HepG2 (cell line): ENCODE measurements around the gene U2AF2. TPM values are rescaled to one million over a fixed set of nuclear protein-coding genes. Genes with fewer than 3 reads are reported as not detected.

ENCODE experiments used
- FOXK1 ChIP-seq: sonication (generic); formaldehyde crosslinking; IDR thresholded peaks from 2 replicates; pipeline ENCODE4 v1.4.0; 2020; ENCODE audit warnings: low read depth, missing genetic modification reagents, borderline replicate concordance
- GPN1 ChIP-seq: sonication (generic); formaldehyde crosslinking; IDR thresholded peaks from 2 replicates; pipeline ENCODE4 v1.5.1; 2020; ENCODE audit warnings: missing genetic modification reagents, borderline replicate concordance
- HDAC1 ChIP-seq: sonication (generic); formaldehyde crosslinking; IDR thresholded peaks from 2 replicates; pipeline ENCODE4 v1.5.1; 2020; ENCODE audit warnings: mild to moderate bottlenecking, missing genetic modification reagents
- HOXA3 ChIP-seq: sonication (generic); formaldehyde crosslinking; IDR thresholded peaks from 2 replicates; pipeline ENCODE4 v1.5.0; 2020; ENCODE audit warnings: missing genetic modification reagents
- HOXA9 ChIP-seq: sonication (generic); formaldehyde crosslinking; IDR thresholded peaks from 2 replicates; pipeline ENCODE4 v1.8.1; 2022; ENCODE audit warnings: missing genetic modification reagents, mild to moderate bottlenecking, moderate library complexity, borderline replicate concordance
- LCORL ChIP-seq, 2 experiments: fragments of 450-650 bp in 1 of 2; sonication (generic) in 1 of 2; formaldehyde crosslinking in 1 of 2; IDR thresholded peaks; 2 replicates each; pipeline versions ENCODE4 v1.5.0 to v1.6.1; 2017 to 2020; ENCODE audit warnings: antibody characterized with exemption in 1 of 2, missing genetic modification reagents in 1 of 2
- NKX3-1 ChIP-seq: sonication (generic); formaldehyde crosslinking; IDR thresholded peaks from 2 replicates; pipeline ENCODE4 v1.5.0; 2020; ENCODE audit warnings: missing genetic modification reagents
- POGZ ChIP-seq: sonication (generic); formaldehyde crosslinking; IDR thresholded peaks from 2 replicates; pipeline ENCODE4 v1.4.0; 2020; ENCODE audit warnings: mild to moderate bottlenecking, missing genetic modification reagents
- POLR2AphosphoS5 ChIP-seq: IDR thresholded peaks from 2 replicates; pipeline ENCODE4 v1.6.1; 2012; ENCODE audit warnings: low read depth, low read length
- SMC3 ChIP-seq: IDR thresholded peaks from 2 replicates; pipeline ENCODE4 v1.6.1; 2011; ENCODE audit warnings: low read length, improper control_type of control experiment
- ZBTB3 ChIP-seq: sonication (generic); formaldehyde crosslinking; IDR thresholded peaks from 2 replicates; pipeline ENCODE4 v1.4.0; 2020; ENCODE audit warnings: low read depth, mild to moderate bottlenecking, moderate library complexity, missing genetic modification reagents, borderline replicate concordance
- ZBTB38 ChIP-seq: sonication (generic); formaldehyde crosslinking; IDR thresholded peaks from 2 replicates; pipeline ENCODE4 v1.5.1; 2020; ENCODE audit warnings: mild to moderate bottlenecking, missing genetic modification reagents
- ZNF329 ChIP-seq: sonication (generic); formaldehyde crosslinking; IDR thresholded peaks from 2 replicates; pipeline ENCODE4 v1.9.0; 2021; ENCODE audit warnings: low read depth, mild to moderate bottlenecking, missing genetic modification reagents
- ZNF367 ChIP-seq: sonication (generic); formaldehyde crosslinking; IDR thresholded peaks from 2 replicates; pipeline ENCODE4 v1.4.0; 2020; ENCODE audit warnings: missing genetic modification reagents, borderline replicate concordance
- ZNF768 ChIP-seq: sonication (generic); formaldehyde crosslinking; IDR thresholded peaks from 2 replicates; pipeline ENCODE4 v1.4.0; 2020; ENCODE audit warnings: missing genetic modification reagents
- ZNF839 ChIP-seq: sonication (generic); formaldehyde crosslinking; IDR thresholded peaks from 2 replicates; pipeline ENCODE4 v1.4.0; 2020; ENCODE audit warnings: missing genetic modification reagents, mild to moderate bottlenecking, borderline replicate concordance
- polyA plus RNA-seq, 8 experiments: library from polyadenylated mRNA; depleted of rRNA in 3 of 8; stranded (reverse) in 7 of 8; unstranded in 1 of 8; fragments of >200 nt; fragmentation: Illumina TruSeq in 4 of 8; extraction: Trizol in 4 of 8; gene quantifications; 2 replicates each; pipeline versions ENCODE4 v1.2.1 to v1.2.3, GENCODE V29; 2011 to 2016; ENCODE audit warnings: low read depth in 4 of 8, missing spikeins in 1 of 8, mixed read lengths in 1 of 8; ENCODE audit not compliant: insufficient read depth in 1 of 8
- total RNA-seq, 5 experiments: library from RNA; depleted of rRNA; stranded (reverse); fragments of >200 nt; fragmentation: Illumina TruSeq; extraction: Trizol; gene quantifications; 2 replicates each; pipeline ENCODE4 v1.2.3, GENCODE V29; 2016; ENCODE audit warnings: low read depth in 1 of 5
- TF ChIP-seq, protein P1 (sequence below): sonication (generic); formaldehyde crosslinking; IDR thresholded peaks from 2 replicates; pipeline ENCODE4 v1.4.0; 2020; ENCODE audit warnings: low read depth, mild to moderate bottlenecking, missing genetic modification reagents
- TF ChIP-seq, protein P2 (sequence below): sonication (generic); formaldehyde crosslinking; IDR thresholded peaks from 2 replicates; pipeline ENCODE4 v1.4.0; 2020; ENCODE audit warnings: missing genetic modification reagents
- TF ChIP-seq, protein P3 (sequence below): sonication (generic); formaldehyde crosslinking; IDR thresholded peaks from 2 replicates; pipeline ENCODE4 v1.4.0; 2020; ENCODE audit warnings: missing genetic modification reagents
- TF ChIP-seq, protein P4 (sequence below): IDR thresholded peaks from 2 replicates; pipeline ENCODE4 v1.4.0; 2020; ENCODE audit warnings: mild to moderate bottlenecking, missing genetic modification reagents

The U2AF2 gene
- total and polyA plus RNA-seq, 2 of the 13 experiments (the other 11 are each of a cell fraction or from before 2014, with no cell fraction given) = 84.3 to 124 TPM

DNA sequence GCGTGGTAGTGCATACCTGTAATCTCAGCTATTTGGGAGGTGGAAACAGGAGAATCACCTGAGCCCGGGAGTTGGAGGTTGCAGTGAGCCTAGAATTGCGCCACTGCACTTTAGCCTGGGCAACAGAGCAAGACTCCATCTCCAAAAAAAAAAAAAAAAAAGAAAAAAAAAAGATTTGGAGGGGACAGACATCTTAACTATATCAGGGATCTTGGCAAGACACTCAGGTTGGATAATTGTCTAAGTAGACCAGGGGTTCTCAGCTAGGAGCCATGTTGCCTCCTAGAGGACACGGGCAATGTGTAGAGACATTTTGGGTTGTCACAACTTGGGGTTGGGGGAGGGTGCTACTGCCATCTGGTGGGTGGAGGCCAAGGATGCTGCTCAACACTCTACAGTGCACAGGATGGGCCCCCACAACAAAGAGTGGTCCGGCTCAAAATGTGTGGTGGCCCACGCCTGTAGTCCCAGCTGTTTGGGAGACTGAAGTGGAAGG, 15.9 kb upstream of the U2AF2 start (continued):
- TF ChIP-seq ZBTB38 (CRISPR knock-in tag) (0 out of 2 replicates have a peak, but pooled peaks have one; percentile 43), SMC3 (peak; percentile 28; the same call in 1 of the 2 replicates), POGZ (CRISPR knock-in tag) (peak; percentile 62; the same call in 1 of the 2 replicates), HOXA9 (CRISPR knock-in tag) (no peak), FOXK1 (peak; percentile 47; the same call in 1 of the 2 replicates), HOXA3 (CRISPR knock-in tag) (peak; percentile 52; the same call in 1 of the 2 replicates), ZNF839 (no peak), ZNF329 (no peak), ZNF768 (no peak), HDAC1 (CRISPR knock-in tag) (no peak), GPN1 (CRISPR knock-in tag) (no peak), LCORL (IDR thresholded peaks at IDR 0.05) (no peak; the same call in 1 of the 2 replicates), LCORL (CRISPR knock-in tag; IDR thresholded peaks at IDR 0.05) (no peak), ZNF367 (CRISPR knock-in tag) (no peak), NKX3-1 (CRISPR knock-in tag) (no peak), ZBTB3 (CRISPR knock-in tag) (no peak), POLR2AphosphoS5 (peak; percentile 21; the same call in 1 of the 2 replicates)
- TF ChIP-seq, protein P1, sequence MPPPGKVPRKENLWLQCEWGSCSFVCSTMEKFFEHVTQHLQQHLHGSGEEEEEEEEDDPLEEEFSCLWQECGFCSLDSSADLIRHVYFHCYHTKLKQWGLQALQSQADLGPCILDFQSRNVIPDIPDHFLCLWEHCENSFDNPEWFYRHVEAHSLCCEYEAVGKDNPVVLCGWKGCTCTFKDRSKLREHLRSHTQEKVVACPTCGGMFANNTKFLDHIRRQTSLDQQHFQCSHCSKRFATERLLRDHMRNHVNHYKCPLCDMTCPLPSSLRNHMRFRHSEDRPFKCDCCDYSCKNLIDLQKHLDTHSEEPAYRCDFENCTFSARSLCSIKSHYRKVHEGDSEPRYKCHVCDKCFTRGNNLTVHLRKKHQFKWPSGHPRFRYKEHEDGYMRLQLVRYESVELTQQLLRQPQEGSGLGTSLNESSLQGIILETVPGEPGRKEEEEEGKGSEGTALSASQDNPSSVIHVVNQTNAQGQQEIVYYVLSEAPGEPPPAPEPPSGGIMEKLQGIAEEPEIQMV (CRISPR knock-in tag) = no peak
- TF ChIP-seq, protein P2, sequence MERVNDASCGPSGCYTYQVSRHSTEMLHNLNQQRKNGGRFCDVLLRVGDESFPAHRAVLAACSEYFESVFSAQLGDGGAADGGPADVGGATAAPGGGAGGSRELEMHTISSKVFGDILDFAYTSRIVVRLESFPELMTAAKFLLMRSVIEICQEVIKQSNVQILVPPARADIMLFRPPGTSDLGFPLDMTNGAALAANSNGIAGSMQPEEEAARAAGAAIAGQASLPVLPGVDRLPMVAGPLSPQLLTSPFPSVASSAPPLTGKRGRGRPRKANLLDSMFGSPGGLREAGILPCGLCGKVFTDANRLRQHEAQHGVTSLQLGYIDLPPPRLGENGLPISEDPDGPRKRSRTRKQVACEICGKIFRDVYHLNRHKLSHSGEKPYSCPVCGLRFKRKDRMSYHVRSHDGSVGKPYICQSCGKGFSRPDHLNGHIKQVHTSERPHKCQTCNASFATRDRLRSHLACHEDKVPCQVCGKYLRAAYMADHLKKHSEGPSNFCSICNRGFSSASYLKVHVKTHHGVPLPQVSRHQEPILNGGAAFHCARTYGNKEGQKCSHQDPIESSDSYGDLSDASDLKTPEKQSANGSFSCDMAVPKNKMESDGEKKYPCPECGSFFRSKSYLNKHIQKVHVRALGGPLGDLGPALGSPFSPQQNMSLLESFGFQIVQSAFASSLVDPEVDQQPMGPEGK (CRISPR knock-in tag) = peak; percentile 60
- TF ChIP-seq, protein P3, sequence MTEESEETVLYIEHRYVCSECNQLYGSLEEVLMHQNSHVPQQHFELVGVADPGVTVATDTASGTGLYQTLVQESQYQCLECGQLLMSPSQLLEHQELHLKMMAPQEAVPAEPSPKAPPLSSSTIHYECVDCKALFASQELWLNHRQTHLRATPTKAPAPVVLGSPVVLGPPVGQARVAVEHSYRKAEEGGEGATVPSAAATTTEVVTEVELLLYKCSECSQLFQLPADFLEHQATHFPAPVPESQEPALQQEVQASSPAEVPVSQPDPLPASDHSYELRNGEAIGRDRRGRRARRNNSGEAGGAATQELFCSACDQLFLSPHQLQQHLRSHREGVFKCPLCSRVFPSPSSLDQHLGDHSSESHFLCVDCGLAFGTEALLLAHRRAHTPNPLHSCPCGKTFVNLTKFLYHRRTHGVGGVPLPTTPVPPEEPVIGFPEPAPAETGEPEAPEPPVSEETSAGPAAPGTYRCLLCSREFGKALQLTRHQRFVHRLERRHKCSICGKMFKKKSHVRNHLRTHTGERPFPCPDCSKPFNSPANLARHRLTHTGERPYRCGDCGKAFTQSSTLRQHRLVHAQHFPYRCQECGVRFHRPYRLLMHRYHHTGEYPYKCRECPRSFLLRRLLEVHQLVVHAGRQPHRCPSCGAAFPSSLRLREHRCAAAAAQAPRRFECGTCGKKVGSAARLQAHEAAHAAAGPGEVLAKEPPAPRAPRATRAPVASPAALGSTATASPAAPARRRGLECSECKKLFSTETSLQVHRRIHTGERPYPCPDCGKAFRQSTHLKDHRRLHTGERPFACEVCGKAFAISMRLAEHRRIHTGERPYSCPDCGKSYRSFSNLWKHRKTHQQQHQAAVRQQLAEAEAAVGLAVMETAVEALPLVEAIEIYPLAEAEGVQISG (CRISPR knock-in tag) = peak; percentile 99
- TF ChIP-seq, protein P4, sequence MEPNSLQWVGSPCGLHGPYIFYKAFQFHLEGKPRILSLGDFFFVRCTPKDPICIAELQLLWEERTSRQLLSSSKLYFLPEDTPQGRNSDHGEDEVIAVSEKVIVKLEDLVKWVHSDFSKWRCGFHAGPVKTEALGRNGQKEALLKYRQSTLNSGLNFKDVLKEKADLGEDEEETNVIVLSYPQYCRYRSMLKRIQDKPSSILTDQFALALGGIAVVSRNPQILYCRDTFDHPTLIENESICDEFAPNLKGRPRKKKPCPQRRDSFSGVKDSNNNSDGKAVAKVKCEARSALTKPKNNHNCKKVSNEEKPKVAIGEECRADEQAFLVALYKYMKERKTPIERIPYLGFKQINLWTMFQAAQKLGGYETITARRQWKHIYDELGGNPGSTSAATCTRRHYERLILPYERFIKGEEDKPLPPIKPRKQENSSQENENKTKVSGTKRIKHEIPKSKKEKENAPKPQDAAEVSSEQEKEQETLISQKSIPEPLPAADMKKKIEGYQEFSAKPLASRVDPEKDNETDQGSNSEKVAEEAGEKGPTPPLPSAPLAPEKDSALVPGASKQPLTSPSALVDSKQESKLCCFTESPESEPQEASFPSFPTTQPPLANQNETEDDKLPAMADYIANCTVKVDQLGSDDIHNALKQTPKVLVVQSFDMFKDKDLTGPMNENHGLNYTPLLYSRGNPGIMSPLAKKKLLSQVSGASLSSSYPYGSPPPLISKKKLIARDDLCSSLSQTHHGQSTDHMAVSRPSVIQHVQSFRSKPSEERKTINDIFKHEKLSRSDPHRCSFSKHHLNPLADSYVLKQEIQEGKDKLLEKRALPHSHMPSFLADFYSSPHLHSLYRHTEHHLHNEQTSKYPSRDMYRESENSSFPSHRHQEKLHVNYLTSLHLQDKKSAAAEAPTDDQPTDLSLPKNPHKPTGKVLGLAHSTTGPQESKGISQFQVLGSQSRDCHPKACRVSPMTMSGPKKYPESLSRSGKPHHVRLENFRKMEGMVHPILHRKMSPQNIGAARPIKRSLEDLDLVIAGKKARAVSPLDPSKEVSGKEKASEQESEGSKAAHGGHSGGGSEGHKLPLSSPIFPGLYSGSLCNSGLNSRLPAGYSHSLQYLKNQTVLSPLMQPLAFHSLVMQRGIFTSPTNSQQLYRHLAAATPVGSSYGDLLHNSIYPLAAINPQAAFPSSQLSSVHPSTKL = 0 out of 2 replicates have a peak, but pooled peaks have one; percentile 10
